ENCODE results near the gene GGTLC2.
"Not testable (repeated sequence)": the region's sequence is repeated elsewhere in the genome, so short reads cannot be mapped to it uniquely, and the experiment has no call there.

GGTLC2 gene

GRCh38 chr22:22650398-22650797, 6.0 kb downstream of the GGTLC2 start:
- H3K4me3 ChIP-seq (ENCODE audit: control insufficient read depth, low read depth, low read length); DNase-seq (ENCODE audit: low read depth): not testable (repeated sequence)

GRCh38 chr22:22650803-22651515, 6.5 kb downstream of the GGTLC2 start:
- H3K4me3 ChIP-seq (ENCODE audit: control insufficient read depth, low read depth, low read length); DNase-seq (ENCODE audit: low read depth): not testable (repeated sequence)

GRCh38 chr22:22651593-22651992, 7.2 kb downstream of the GGTLC2 start:
- DNase-seq (ENCODE audit: low read depth); H3K4me3 ChIP-seq (ENCODE audit: control insufficient read depth, low read depth, low read length): not testable (repeated sequence)

- not testable (repeated sequence) for H3K4me3 ChIP-seq (ENCODE audit: control insufficient read depth, low read depth, low read length); DNase-seq (ENCODE audit: low read depth)
Observed at GRCh38 chr22:22652102-22652501, 7.7 kb downstream of the GGTLC2 start.

- not testable (repeated sequence) for DNase-seq (ENCODE audit: low read depth); H3K4me3 ChIP-seq (ENCODE audit: control insufficient read depth, low read depth, low read length)
Observed at GRCh38 chr22:22652573-22652972, 8.2 kb downstream of the GGTLC2 start.

GRCh38 chr22:22653677-22654381, 9.4 kb downstream of the GGTLC2 start:
- not testable (repeated sequence) for DNase-seq (ENCODE audit: low read depth); H3K4me3 ChIP-seq (ENCODE audit: control insufficient read depth, low read depth, low read length)

- TF ChIP-seq CTCF (IDR thresholded peaks at IDR 0.05; ENCODE audit: control insufficient read depth, insufficient read depth, low read depth, low read length, missing control alignments) = no peak
- no peak overlapping the region for H3K4me3 ChIP-seq (ENCODE audit: control insufficient read depth, low read depth, low read length)
- DNase-seq (ENCODE audit: low read depth) = no peak
Observed at GRCh38 chr22:22655452-22656290, 11.3 kb downstream of the GGTLC2 start.

GRCh38 chr22:22657712-22658111, 13.3 kb downstream of the GGTLC2 start:
- TF ChIP-seq CTCF (IDR thresholded peaks at IDR 0.05; ENCODE audit: control insufficient read depth, insufficient read depth, low read depth, low read length, missing control alignments) = no peak
- no peak overlapping the region for H3K4me3 ChIP-seq (ENCODE audit: control insufficient read depth, low read depth, low read length)
- DNase-seq (ENCODE audit: low read depth) = no peak

- TF ChIP-seq CTCF (IDR thresholded peaks at IDR 0.05; ENCODE audit: control insufficient read depth, insufficient read depth, low read depth, low read length, missing control alignments) = no peak
- H3K4me3 ChIP-seq (ENCODE audit: control insufficient read depth, low read depth, low read length) = no peak overlapping the region
- no peak for DNase-seq (ENCODE audit: low read depth)
Observed at GRCh38 chr22:22661275-22661674, 16.9 kb downstream of the GGTLC2 start.
